ENCODE data around the gene FBLN5.

Gene FBLN5

GRCh38 chr14:91945751-91946621 is 1.5 kb downstream of the FBLN5 start:
- DNase-seq: no peak

GRCh38 chr14:91942946-91943345 is 4.5 kb downstream of the FBLN5 start:
- no peak for DNase-seq

- no peak for DNase-seq
Measured at GRCh38 chr14:91942128-91942527, 5.4 kb downstream of the FBLN5 start.

- no peak for DNase-seq
Measured at GRCh38 chr14:91940209-91940608, 7.3 kb downstream of the FBLN5 start.

- DNase-seq: no peak
Measured at GRCh38 chr14:91935586-91935985, 11.9 kb downstream of the FBLN5 start.

- DNase-seq: no peak
Measured at GRCh38 chr14:91934554-91935285, 12.8 kb downstream of the FBLN5 start.

GRCh38 chr14:91931478-91932088 is 15.9 kb downstream of the FBLN5 start:
- no peak for DNase-seq

GRCh38 chr14:91929700-91930099 is 17.8 kb downstream of the FBLN5 start:
- DNase-seq: no peak

- DNase-seq: no peak
Measured at GRCh38 chr14:91927800-91928199, 19.7 kb downstream of the FBLN5 start.

GRCh38 chr14:91927191-91927590 is 20.3 kb downstream of the FBLN5 start:
- no peak for DNase-seq

- no peak for DNase-seq
Measured at GRCh38 chr14:91926131-91926890, 21.2 kb downstream of the FBLN5 start.

- DNase-seq: no peak
Measured at GRCh38 chr14:91925727-91926121, 21.8 kb downstream of the FBLN5 start.

GRCh38 chr14:91925001-91925726 is 22.3 kb downstream of the FBLN5 start:
- no peak for DNase-seq

- DNase-seq: no peak
Measured at GRCh38 chr14:91920526-91920925, 27.0 kb downstream of the FBLN5 start.

GRCh38 chr14:91919814-91920213 is 27.7 kb downstream of the FBLN5 start:
- DNase-seq: no peak

- no peak for DNase-seq
Measured at GRCh38 chr14:91918186-91918883, 29.2 kb downstream of the FBLN5 start.

- DNase-seq: no peak
Measured at GRCh38 chr14:91912035-91912434, 35.5 kb downstream of the FBLN5 start.

GRCh38 chr14:91911474-91912032 is 35.9 kb downstream of the FBLN5 start:
- peak; percentile 27 for DNase-seq

- DNase-seq: no peak
Measured at GRCh38 chr14:91910196-91910595, 37.3 kb downstream of the FBLN5 start.

GRCh38 chr14:91906374-91906773 is 41.1 kb downstream of the FBLN5 start:
- no peak for DNase-seq

GRCh38 chr14:91904956-91905645 is 42.4 kb downstream of the FBLN5 start:
- no peak for DNase-seq

All from NCI-H526 treated with DMSO at 0.1 percent for 48 hours (cell line).